Mesothelial cell of epicardium (in vitro differentiated cells): ENCODE measurements around the gene NRP1. TPM values are rescaled to one million over a fixed set of nuclear protein-coding genes. Genes with fewer than 3 reads are reported as not detected.

ENCODE experiments used
- DNase-seq, 2 experiments: peaks; one replicate each; pipeline ENCODE4 v3.0.0; 2021; ENCODE audit warnings: low spot score in 2 of 2; ENCODE audit not compliant: unreplicated experiment in 2 of 2
- H3K27ac Mint-ChIP-seq: 2 replicates; pipeline ENCODE4 v1.8.0; 2021; ENCODE audit warnings: mixed read lengths
- H3K27me3 Mint-ChIP-seq: 2 replicates; pipeline ENCODE4 v1.8.0; 2021; ENCODE audit warnings: low read depth, mixed read lengths
- H3K36me3 Mint-ChIP-seq: 2 replicates; pipeline ENCODE4 v1.8.0; 2021; ENCODE audit warnings: mixed read lengths
- H3K4me1 Mint-ChIP-seq: 2 replicates; pipeline ENCODE4 v1.8.0; 2021; ENCODE audit warnings: mixed read lengths
- H3K4me3 Mint-ChIP-seq: 2 replicates; pipeline ENCODE4 v1.8.0; 2021; ENCODE audit warnings: mild to moderate bottlenecking, moderate library complexity, mixed read lengths
- H3K9me3 Mint-ChIP-seq: 2 replicates; pipeline ENCODE4 v1.8.0; 2021; ENCODE audit warnings: mixed read lengths
- CTCF ChIP-seq: fragments of 200-600 bp; sonication (generic); IDR thresholded peaks from one replicate; pipeline ENCODE4 v1.5.0; 2021; ENCODE audit warnings: antibody characterized with exemption; ENCODE audit not compliant: unreplicated experiment
- total RNA-seq: library from RNA; stranded (reverse); gene quantifications from 3 replicates; pipeline ENCODE4 v1.2.1, GENCODE V29; 2021

Gene NRP1
- total RNA-seq, 1 donor from 2014 or later: 47.7 TPM

GRCh38 chr10:33193057-33193700 lies 141.3 kb downstream of the NRP1 start:
- peaks cover 19% of the 10 kb centered on the region for H3K36me3 Mint-ChIP-seq

GRCh38 chr10:33192190-33192589 lies 142.3 kb downstream of the NRP1 start:
- DNase-seq: no peak
- no peaks in the 10 kb centered on the region for H3K27me3 Mint-ChIP-seq
- peaks cover 35% of the 10 kb centered on the region for H3K4me1 Mint-ChIP-seq
- TF ChIP-seq CTCF: no peak
- peaks cover 22% of the 10 kb centered on the region for H3K36me3 Mint-ChIP-seq
- no peaks in the 10 kb centered on the region for H3K9me3 Mint-ChIP-seq
- H3K4me3 Mint-ChIP-seq: no peak overlapping the region
- peak overlapping the region; percentile 59 for H3K27ac Mint-ChIP-seq

More at GRCh38 chr10:33193057-33193700, 141.3 kb downstream of the NRP1 start:
- peak overlapping the region; percentile 73 for H3K27ac Mint-ChIP-seq
- no peaks in the 10 kb centered on the region for H3K9me3 Mint-ChIP-seq
- peak; percentile 59 for TF ChIP-seq CTCF
- peak; percentile 47 to 75 for DNase-seq
- H3K4me1 Mint-ChIP-seq: peaks cover 35% of the 10 kb centered on the region
- no peaks in the 10 kb centered on the region for H3K27me3 Mint-ChIP-seq
- H3K4me3 Mint-ChIP-seq: no peak overlapping the region

- H3K27me3 Mint-ChIP-seq: no peaks in the 10 kb centered on the region
- H3K9me3 Mint-ChIP-seq: no peaks in the 10 kb centered on the region
- no peak overlapping the region for H3K4me3 Mint-ChIP-seq
- peaks cover 32% of the 10 kb centered on the region for H3K4me1 Mint-ChIP-seq
- H3K36me3 Mint-ChIP-seq: peaks cover 14% of the 10 kb centered on the region
- no peak overlapping the region for H3K27ac Mint-ChIP-seq
- DNase-seq: no peak
- no peak for TF ChIP-seq CTCF
These were observed 144.1 kb downstream of the NRP1 start for GRCh38 chr10:33190406-33190805.

- H3K4me3 Mint-ChIP-seq: no peak overlapping the region
- H3K27me3 Mint-ChIP-seq: no peaks in the 10 kb centered on the region
- DNase-seq: no peak
- H3K4me1 Mint-ChIP-seq: peaks cover 31% of the 10 kb centered on the region
- H3K9me3 Mint-ChIP-seq: no peaks in the 10 kb centered on the region
- peaks cover 14% of the 10 kb centered on the region for H3K36me3 Mint-ChIP-seq
- no peak overlapping the region for H3K27ac Mint-ChIP-seq
- no peak for TF ChIP-seq CTCF
These were observed 144.7 kb downstream of the NRP1 start for GRCh38 chr10:33189808-33190207.

GRCh38 chr10:33189363-33189762 lies 145.1 kb downstream of the NRP1 start:
- Mint-ChIP-seq H3K27ac (no peak overlapping the region), H3K9me3 (no peaks in the 10 kb centered on the region), H3K36me3 (peaks cover 14% of the 10 kb centered on the region), H3K27me3 (no peaks in the 10 kb centered on the region), H3K4me1 (peaks cover 26% of the 10 kb centered on the region), H3K4me3 (no peak overlapping the region)
- DNase-seq: no peak
- TF ChIP-seq CTCF: no peak
